Epithelial cell of prostate (primary cell): ENCODE data around the gene CDC20.

ENCODE experiments used
- DNase-seq: peaks from one replicate; pipeline ENCODE4 v3.0.0-alpha.2; 2011; ENCODE audit warnings: low read depth, low spot score
- H3K27ac ChIP-seq: fragments of 450-650 bp; 2 replicates; pipeline ENCODE4 v1.5.1; 2017; ENCODE audit warnings: mild to moderate bottlenecking

The CDC20 gene

DNA sequence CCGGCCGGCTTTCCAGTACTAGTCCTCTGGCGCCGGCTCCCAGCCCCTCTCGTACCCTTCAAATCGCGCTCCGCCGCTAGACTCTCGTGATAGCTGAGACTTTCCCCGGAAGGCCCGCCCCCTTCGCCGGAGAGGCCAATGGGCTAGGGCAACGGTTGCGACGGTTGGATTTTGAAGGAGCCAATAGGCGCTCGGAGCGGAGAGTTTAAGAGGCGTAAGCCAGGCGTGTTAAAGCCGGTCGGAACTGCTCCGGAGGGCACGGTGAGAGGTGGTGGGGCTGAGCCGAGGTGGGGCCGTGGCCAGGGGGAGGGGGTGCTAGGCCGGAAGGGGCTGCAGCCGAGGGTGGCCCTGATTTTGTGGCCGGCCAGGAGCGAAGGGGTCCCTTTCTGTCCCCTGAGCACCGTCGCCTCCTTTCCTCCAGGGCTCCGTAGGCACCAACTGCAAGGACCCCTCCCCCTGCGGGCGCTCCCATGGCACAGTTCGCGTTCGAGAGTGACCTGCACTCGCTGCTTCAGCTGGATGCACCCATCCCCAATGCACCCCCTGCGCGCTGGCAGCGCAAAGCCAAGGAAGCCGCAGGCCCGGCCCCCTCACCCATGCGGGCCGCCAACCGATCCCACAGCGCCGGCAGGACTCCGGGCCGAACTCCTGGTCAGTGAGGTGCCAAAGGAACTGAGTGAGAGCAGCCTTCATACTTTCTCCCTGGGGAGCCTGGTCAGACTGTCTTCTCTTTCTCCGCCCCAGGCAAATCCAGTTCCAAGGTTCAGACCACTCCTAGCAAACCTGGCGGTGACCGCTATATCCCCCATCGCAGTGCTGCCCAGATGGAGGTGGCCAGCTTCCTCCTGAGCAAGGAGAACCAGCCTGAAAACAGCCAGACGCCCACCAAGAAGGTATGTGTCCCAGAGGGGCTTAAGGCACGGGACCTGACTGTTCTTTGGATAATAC lies at the start of gene CDC20:
Gene CDC20 (plus strand): TSS at position 236 of the 948 bp plus-strand sequence. CDS start 235 bp downstream, at position 471.
- peak; percentile 70 for DNase-seq

DNA sequence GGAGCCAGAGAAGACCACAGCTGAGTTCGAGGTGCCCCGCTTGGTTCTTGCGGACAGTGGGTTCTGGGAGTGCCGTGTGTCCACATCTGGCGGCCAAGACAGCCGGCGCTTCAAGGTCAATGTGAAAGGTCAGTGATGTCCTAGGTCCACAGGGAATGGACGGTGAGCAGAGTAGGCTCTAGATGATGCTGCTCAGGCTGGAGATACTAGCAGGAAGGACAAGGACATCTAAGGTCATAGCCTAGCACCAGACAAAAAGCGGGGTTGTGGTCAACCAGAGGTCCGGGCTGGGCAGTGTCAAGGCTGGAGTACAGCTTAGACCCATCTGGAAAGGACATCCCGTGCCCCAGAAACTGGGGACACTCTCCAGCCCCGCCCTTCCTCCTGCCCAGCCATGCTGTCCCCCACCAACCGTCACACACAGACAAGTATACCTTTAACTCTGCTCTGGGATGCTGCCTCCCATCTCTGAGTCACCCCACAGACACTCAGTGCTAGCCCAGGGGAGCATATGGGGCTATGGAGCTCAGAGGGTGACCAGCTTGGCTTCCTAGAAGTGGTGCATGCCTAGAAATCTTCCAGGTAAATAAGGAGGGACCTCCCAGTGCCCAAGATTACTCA lies 49.3 kb upstream of the CDC20 start:
- H3K27ac ChIP-seq, result no peak overlapping the region
- DNase-seq, result no peak

More for the DNA sequence above, at the start of gene CDC20:
- peak within 1 kb of the TSS; percentile 92 for H3K27ac ChIP-seq

DNA sequence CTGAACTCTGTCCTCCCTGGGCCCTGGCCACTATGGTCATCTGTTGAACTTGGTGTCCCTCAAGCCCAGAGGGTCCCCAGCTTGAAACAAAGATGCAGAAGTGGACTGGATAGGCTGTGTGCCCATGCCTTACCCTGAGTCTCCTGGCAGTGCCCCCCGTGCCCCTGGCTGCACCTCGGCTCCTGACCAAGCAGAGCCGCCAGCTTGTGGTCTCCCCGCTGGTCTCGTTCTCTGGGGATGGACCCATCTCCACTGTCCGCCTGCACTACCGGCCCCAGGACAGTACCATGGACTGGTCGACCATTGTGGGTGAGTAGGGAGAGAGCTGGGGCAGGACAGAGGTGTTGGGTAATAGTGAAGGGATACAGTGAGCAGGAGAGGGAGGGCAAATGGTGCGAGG lies 47.3 kb upstream of the CDC20 start:
- H3K27ac ChIP-seq, result no peak overlapping the region
- DNase-seq, result no peak

DNA sequence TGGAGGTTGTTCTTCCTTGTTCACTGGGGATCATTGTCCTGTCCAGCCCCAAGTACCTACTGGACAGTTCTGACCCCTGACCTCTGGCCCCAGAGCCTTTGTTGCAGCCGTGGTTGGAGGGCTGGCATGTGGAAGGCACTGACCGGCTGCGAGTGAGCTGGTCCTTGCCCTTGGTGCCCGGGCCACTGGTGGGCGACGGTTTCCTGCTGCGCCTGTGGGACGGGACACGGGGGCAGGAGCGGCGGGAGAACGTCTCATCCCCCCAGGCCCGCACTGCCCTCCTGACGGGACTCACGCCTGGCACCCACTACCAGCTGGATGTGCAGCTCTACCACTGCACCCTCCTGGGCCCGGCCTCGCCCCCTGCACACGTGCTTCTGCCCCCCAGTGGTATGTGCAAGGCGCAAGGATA lies 46.6 kb upstream of the CDC20 start:
- DNase-seq, result no peak
- H3K27ac ChIP-seq, result no peak overlapping the region

DNA sequence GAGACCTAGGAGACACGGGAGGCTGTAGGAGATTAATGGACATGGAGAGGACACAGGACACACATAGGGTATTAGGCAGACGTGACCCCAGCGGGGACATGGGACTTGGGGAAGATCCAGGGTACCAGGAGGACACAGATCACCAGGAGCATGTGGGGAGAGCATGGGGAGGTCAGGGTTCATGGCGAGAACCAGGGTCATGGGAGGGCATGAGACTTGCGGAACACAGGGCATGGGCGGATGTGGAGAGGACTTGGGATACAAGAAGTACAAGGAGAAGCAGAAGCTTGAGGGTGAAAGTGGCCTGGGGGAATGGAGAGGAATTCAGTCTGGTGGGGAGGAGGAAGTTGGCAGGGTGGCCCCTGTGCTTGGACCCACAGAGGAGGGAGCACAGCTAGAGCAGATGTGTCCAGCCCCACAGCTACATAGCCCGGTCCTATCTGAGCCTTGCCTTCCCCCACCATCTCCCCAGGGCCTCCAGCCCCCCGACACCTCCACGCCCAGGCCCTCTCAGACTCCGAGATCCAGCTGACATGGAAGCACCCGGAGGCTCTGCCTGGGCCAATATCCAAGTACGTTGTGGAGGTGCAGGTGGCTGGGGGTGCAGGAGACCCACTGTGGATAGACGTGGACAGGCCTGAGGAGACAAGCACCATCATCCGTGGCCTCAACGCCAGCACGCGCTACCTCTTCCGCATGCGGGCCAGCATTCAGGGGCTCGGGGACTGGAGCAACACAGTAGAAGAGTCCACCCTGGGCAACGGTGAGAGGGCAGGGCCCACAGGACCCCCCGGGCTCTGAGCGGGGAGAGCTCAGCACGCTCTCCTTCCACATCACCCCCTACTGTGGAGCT lies 45.9 kb upstream of the CDC20 start:
- DNase-seq, result no peak
- H3K27ac ChIP-seq, result no peak overlapping the region

DNA sequence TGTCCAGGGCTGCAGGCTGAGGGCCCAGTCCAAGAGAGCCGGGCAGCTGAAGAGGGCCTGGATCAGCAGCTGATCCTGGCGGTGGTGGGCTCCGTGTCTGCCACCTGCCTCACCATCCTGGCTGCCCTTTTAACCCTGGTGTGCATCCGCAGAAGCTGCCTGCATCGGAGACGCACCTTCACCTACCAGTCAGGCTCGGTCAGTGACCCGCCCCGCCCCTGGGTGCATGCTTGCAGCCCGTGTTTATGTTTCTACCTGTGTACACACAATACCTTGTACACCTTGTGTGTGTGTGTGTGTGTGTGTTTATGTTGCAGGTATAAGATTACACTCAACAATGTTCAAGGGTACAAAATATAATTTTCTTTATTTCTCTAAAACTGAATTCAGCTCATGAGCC lies 45.0 kb upstream of the CDC20 start:
- no peak for DNase-seq
- H3K27ac ChIP-seq, result no peak overlapping the region

DNA sequence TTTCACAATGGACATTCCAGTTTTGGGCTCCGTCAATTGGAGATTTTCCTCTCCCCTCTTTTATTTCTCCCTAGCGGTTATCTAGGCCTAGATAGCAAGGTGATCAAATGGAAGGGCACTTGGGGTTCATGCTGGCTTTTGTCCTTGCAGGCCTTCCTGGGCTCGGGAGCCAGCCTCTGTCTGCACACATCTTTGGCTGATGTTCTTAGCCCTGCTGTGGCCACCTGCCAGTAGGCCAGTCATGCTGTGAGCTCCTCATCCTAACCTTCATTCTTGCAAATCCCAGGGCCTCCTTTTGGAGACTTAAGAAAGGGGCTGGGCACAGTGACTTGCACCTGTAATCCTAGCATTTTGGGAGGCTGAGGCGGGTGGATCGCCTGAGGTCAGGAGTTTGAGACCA lies 44.5 kb upstream of the CDC20 start:
- no peak overlapping the region for H3K27ac ChIP-seq
- DNase-seq, result no peak

DNA sequence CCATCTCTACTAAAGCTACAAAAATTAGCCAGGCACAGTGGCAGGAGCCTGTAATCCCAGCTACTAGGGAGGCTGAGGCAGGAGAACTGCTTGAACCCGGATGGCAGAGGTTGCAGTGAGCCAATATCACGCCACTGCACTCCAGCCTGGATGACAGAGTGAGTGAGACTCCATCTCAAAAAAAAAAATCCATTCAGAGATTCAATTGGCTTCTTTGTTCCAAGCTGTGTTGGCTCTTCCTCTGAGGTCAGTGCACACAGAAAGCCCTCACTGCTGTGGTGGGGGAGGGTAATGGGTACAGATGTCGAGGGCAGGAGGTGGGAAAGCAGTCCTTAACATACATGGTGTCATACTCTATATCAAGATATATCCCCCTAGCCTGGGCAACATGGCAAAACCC lies 43.3 kb upstream of the CDC20 start:
- no peak overlapping the region for H3K27ac ChIP-seq
- no peak for DNase-seq

DNA sequence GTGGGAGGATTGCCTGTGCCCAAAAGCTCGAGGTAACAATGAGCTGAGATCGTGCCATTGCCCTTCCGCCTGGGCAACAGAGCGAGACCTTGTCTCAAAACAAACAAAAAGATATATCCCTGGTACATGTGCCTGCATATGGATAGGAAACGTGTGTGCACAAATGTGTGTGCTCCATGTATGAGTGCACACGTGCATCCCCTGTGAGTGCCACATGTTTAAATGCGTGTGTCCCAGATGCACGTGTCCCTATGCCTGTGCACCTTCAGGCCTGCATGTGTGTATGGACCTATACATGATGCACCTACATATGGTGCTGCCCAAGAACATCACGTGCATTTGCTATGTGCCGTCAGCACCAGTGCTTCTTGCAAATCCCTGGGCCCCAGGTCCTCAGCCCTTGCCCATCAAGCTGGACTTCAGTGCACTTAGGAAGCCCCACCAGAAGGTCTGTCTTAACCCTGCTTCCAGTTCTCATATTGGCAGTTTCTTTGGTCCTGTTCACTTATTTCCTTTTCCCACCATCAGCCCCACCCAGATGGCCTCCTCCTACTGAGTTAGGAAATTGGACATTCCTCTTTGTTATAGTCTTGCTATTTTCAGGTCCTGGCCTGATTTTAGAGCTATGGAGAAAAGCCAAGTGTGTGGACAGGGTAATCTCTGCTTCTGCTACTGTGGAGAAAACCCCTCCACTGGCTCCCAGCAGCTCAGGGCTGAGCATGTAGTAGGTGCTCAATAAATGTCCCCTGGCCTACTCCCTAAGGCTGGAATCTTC lies 42.6 kb upstream of the CDC20 start:
- no peak overlapping the region for H3K27ac ChIP-seq
- DNase-seq, result no peak

DNA sequence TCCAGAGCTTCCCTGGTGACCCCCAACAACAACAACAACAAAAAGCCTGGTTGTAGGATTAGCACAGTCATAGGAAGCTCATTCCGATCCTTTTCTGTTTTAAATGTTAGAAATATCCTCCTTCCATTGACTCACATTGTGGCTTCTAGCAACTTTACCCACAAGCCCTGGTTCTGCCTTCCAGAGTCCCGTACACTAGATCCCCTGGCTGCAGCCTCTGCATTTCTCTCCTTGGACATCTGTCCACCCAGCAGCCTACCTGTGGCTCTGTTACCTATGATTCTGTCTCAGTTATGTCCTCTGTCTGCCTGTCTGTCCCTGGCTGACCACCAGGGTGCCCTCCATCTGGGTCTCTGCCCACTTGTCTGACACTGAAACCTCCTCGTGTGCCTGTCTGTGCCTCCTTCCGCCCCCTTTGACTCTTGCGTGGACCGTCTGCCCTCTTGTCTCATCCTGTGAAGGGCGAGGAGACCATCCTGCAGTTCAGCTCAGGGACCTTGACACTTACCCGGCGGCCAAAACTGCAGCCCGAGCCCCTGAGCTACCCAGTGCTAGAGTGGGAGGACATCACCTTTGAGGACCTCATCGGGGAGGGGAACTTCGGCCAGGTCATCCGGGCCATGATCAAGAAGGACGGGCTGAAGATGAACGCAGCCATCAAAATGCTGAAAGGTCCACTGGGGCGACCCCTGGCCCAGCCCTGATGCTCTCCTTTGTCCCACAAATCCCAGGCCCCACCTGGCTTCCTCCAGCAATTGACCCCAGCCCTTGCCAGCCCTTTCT lies 41.9 kb upstream of the CDC20 start:
- H3K27ac ChIP-seq, result no peak overlapping the region
- DNase-seq, result no peak

DNA sequence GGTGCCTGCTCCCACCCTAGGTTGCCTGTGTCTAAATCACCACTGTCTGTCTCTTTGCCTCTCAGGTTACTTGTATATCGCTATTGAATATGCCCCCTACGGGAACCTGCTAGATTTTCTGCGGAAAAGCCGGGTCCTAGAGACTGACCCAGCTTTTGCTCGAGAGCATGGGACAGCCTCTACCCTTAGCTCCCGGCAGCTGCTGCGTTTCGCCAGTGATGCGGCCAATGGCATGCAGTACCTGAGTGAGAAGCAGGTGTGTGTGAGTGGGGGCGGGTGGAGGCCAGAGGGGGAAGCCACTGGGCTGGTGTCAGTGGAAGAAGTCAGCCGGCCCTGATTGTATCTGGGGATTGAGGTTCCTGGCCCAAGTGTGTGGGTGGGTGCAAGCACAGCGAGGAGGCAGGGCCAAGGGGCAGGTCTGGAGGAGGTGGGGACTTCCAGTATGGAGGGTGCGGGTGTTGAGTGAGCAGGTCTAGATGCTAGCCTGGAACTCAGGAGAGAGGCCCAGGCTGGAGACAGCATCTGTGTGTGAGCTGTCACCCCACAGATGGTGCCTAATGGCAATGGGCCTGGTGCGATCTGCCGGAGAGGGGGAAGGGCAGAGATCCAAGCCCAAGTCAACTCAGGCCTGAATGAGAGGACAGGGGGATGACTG lies 40.8 kb upstream of the CDC20 start:
- no peak for DNase-seq
- no peak overlapping the region for H3K27ac ChIP-seq

DNA sequence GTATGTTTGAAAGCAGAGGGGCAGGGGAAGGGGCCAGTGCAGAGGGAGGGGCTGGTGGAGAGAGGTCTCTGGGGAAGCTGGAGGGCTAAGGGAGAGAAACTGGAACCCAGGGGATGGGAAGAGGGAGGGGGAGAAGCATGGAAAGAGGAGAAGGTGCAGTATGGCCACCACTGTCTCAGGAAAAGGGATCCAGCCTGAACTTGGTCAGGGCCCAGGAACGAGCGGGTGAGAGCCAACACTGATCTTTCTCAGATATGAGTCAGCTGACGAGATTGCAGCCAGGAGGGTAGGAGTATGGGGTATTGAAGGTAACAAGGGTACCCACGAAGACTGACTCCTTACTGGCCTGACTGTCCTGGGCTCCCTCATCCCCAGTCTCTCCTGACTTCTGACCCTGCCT lies 40.0 kb upstream of the CDC20 start:
- DNase-seq, result no peak
- H3K27ac ChIP-seq, result no peak overlapping the region

DNA sequence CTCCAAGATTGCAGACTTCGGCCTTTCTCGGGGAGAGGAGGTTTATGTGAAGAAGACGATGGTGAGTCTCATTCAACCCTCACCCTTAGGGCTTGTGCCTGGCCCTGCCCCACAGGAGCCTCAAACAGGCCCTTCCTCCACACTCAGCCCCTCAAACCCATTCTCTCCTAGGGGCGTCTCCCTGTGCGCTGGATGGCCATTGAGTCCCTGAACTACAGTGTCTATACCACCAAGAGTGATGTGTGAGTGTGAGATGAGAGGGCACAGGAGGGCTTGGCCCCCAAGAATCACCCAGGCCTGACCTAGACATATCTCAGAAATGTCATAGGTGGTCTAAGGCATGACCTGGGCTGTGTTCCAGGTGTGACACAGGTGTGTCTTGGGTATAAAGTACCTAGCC lies 39.5 kb upstream of the CDC20 start:
- no peak for DNase-seq
- H3K27ac ChIP-seq, result no peak overlapping the region

DNA sequence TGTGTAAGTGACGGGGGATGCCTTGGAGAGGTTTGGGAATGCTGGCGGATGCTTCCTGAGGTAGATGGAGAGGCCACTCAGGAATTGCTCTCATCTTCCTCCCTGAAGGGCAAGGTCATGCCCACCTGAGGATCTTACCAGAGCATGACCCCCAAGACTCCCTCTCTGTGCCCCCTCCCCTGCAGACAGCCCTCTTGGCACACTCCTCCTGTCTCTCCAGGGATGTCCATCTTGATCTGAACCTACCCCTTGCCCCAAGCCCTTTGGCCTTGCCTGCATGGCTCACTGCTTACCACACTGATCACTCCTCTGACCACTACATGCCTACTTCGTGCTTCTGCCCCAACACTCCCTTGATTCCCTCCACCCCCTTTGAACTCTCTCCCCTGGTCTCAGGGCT lies 39.0 kb upstream of the CDC20 start:
- H3K27ac ChIP-seq, result no peak overlapping the region
- no peak for DNase-seq

DNA sequence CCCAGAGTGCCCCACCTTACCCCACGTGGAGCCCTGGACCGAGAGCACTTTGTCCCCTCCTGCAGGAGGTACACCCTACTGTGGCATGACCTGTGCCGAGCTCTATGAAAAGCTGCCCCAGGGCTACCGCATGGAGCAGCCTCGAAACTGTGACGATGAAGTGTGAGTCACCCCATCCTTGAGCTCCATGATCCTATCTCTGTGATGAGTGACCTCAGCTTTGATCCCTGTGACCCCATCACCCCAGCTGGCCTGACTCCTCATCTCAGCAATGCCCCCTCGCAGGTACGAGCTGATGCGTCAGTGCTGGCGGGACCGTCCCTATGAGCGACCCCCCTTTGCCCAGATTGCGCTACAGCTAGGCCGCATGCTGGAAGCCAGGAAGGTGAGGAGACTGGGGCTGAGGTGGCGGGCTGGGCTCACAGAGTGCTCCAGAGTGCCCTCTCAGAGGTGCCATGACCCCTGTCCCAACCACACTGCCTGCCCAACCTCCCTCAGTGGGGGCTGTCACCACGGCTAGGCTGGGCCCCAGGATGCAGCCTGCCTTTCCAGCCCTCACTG lies 37.4 kb upstream of the CDC20 start:
- no peak for DNase-seq
- no peak overlapping the region for H3K27ac ChIP-seq

DNA sequence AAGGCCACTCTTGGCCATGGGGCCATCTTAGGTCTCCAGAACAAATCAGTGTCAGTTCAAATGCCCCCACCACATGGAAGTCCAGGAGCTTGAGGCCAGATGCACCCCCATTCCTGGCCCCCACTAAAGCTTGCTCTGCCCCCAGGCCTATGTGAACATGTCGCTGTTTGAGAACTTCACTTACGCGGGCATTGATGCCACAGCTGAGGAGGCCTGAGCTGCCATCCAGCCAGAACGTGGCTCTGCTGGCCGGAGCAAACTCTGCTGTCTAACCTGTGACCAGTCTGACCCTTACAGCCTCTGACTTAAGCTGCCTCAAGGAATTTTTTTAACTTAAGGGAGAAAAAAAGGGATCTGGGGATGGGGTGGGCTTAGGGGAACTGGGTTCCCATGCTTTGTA lies 36.3 kb upstream of the CDC20 start:
- no peak overlapping the region for H3K27ac ChIP-seq
- DNase-seq, result no peak

DNA sequence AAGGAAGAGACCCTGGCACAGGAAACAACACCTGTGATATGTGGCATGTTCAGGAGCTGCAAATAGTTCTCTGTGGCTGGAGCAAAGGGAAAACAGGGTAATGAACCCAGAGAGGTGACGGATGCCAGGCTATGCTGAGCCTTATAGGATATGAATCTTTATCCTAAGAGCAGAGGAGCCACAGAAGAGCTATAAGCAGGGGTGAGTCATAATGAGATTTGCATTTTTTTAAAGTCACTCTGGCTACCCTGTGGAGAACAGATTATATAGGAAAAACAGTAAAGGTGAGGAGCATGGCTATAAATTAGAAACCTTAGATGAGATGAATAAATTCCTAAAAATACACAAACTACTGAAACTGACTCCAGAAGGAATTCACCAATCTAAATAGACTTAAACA lies 34.0 kb upstream of the CDC20 start:
- H3K27ac ChIP-seq, result no peak overlapping the region
- DNase-seq, result no peak

DNA sequence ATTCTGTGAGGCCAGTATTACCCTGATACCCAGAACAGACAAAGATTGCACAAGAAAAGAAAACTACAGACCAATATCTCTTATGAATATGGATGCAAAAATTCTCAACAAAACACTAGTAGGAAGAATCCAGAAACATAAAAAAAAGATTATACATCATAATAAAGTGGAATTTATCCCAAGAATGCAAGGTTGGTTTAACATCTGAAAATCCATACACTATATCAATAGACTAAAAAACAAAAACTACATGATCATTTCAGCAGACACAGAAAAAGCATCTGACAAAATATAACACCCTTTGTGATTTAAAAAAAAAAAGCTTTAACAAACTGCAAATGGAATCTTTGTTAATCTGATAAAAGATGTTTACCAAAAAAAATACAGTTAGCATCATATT lies 33.4 kb upstream of the CDC20 start:
- no peak for DNase-seq

More for the DNA sequence above, 33.4 kb upstream of the CDC20 start:
- H3K27ac ChIP-seq, result no peak overlapping the region
